Osteoblast (primary cell): ENCODE results near the gene KIFC1. TPM values are rescaled to one million over a fixed set of nuclear protein-coding genes. Genes with fewer than 3 reads are reported as not detected.
"Not testable (repeated sequence)": the region's sequence is repeated elsewhere in the genome, so short reads cannot be mapped to it uniquely, and the experiment has no call there.

ENCODE experiments used
- DNase-seq: peaks from one replicate; pipeline ENCODE4 v3.0.0; 2011; ENCODE audit warnings: low spot score, mixed read lengths; ENCODE audit not compliant: insufficient read length; ENCODE audit errors: missing footprints
- H2AFZ ChIP-seq: 2 replicates; pipeline ENCODE4 v1.6.0; 2011; ENCODE audit warnings: mild to moderate bottlenecking, low read length
- H3K27ac ChIP-seq: 2 replicates; pipeline ENCODE4 v1.5.1; 2011; ENCODE audit warnings: mild to moderate bottlenecking, low read depth, low read length, moderate library complexity
- H3K27me3 ChIP-seq: 2 replicates; pipeline ENCODE4 v1.6.0; 2012; ENCODE audit warnings: mild to moderate bottlenecking, control low read depth, inconsistent platforms, low read length, moderate library complexity; ENCODE audit not compliant: insufficient read depth
- H3K36me3 ChIP-seq: 2 replicates; pipeline ENCODE4 v1.5.1; 2011; ENCODE audit warnings: mild to moderate bottlenecking, low read length, control low read depth, moderate library complexity; ENCODE audit not compliant: insufficient read depth
- H3K4me1 ChIP-seq: 2 replicates; pipeline ENCODE4 v1.5.1; 2011; ENCODE audit warnings: mild to moderate bottlenecking, low read length, control low read depth, moderate library complexity; ENCODE audit not compliant: insufficient read depth
- H3K4me2 ChIP-seq: 2 replicates; pipeline ENCODE4 v1.6.0; 2011; ENCODE audit warnings: mild to moderate bottlenecking, low read length; ENCODE audit not compliant: insufficient read depth
- H3K4me3 ChIP-seq: fragments of 200-600 bp; sonication (generic); 3 replicates; pipeline ENCODE4 v1.5.1; 2012; ENCODE audit warnings: mild to moderate bottlenecking, low read length, inconsistent platforms; ENCODE audit not compliant: insufficient read depth
- H3K79me2 ChIP-seq: 2 replicates; pipeline ENCODE4 v1.6.0; 2012; ENCODE audit warnings: mild to moderate bottlenecking, low read length, control low read depth, inconsistent platforms; ENCODE audit not compliant: insufficient read depth
- H3K9me3 ChIP-seq: 2 replicates; pipeline ENCODE4 v1.5.1; 2011; ENCODE audit warnings: low read depth, low read length, control low read depth
- H4K20me1 ChIP-seq: 2 replicates; pipeline ENCODE4 v1.6.0; 2012; ENCODE audit warnings: mild to moderate bottlenecking, low read length, control low read depth; ENCODE audit not compliant: insufficient read depth
- total RNA-seq: library from RNA; depleted of rRNA; stranded (reverse); fragments of >200 nt; gene quantifications from 2 replicates; pipeline ENCODE4 v1.2.3, GENCODE V29; 2012
- TF ChIP-seq, protein P1 (sequence below): IDR thresholded peaks from 2 replicates; pipeline ENCODE4 v1.5.1; 2011; ENCODE audit warnings: mild to moderate bottlenecking, low read depth, low read length, moderate library complexity; ENCODE audit errors: extremely low read depth

KIFC1 gene
- total RNA-seq, 1 donor, result 4.0 TPM

DNA sequence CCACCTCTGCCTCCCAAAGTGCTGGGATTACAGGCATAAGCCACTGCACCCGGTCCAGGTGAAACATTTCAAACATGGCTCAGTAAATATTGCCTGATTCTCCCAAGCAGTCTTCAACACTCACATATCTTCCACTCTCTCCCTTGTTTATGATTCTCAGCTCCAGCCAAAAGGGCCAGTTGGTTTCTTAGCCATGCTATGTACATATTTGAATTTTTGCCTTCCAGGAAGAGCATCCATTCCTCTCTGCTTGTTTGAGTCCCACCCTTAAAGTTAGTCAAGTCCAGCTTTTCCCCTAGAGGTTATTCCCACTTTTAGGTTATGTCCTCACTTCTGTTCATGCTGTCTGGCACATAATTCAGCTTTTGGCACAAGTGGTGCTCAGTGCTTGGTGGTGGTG is 5.9 kb downstream of the KIFC1 start:
- no peaks in the 10 kb centered on the region for H4K20me1 ChIP-seq
- no peak overlapping the region for H3K4me3 ChIP-seq
- H3K4me1 ChIP-seq, result peaks cover 20% of the 10 kb centered on the region
- no peaks in the 10 kb centered on the region for H3K27me3 ChIP-seq
- H3K79me2 ChIP-seq, result peaks cover 73% of the 10 kb centered on the region
- DNase-seq, result peak; percentile 34
- H3K27ac ChIP-seq, result no peak overlapping the region
- no peaks in the 10 kb centered on the region for H3K9me3 ChIP-seq
- peak overlapping the region; percentile 26 for H2AFZ ChIP-seq
- TF ChIP-seq, protein P1, sequence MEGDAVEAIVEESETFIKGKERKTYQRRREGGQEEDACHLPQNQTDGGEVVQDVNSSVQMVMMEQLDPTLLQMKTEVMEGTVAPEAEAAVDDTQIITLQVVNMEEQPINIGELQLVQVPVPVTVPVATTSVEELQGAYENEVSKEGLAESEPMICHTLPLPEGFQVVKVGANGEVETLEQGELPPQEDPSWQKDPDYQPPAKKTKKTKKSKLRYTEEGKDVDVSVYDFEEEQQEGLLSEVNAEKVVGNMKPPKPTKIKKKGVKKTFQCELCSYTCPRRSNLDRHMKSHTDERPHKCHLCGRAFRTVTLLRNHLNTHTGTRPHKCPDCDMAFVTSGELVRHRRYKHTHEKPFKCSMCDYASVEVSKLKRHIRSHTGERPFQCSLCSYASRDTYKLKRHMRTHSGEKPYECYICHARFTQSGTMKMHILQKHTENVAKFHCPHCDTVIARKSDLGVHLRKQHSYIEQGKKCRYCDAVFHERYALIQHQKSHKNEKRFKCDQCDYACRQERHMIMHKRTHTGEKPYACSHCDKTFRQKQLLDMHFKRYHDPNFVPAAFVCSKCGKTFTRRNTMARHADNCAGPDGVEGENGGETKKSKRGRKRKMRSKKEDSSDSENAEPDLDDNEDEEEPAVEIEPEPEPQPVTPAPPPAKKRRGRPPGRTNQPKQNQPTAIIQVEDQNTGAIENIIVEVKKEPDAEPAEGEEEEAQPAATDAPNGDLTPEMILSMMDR, result no peak
- H3K36me3 ChIP-seq, result peaks cover 17% of the 10 kb centered on the region
- H3K4me2 ChIP-seq, result no peak overlapping the region

DNA sequence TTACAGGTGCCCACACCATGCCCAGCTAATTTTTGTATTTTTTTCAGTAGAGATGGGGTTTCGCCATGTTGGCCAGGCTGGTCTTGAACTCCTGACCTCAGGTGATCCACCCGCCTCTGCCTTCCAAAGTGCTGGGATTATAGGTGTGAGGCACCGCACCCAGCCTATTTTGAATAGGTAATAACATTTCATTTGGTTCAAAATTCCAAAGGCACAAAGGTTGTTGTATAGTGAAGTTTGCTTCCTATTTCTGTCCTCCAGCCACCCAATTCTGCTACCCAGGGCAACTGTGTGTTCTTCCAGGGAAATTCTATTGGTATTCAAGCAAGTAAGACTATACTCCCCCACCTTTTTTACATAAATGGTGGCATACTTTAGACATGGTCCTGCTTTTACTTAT is 7.0 kb downstream of the KIFC1 start:
- H4K20me1 ChIP-seq, H3K4me2 ChIP-seq, H3K4me3 ChIP-seq, H3K27ac ChIP-seq, H3K27me3 ChIP-seq, H3K9me3 ChIP-seq: not testable (repeated sequence)
- Histone ChIP-seq H3K4me1 (peaks cover 11% of the 10 kb centered on the region), H3K79me2 (peaks cover 62% of the 10 kb centered on the region), H3K36me3 (peaks cover 28% of the 10 kb centered on the region), H2AFZ (peak overlapping the region; percentile 50)
- DNase-seq, result peak; percentile 1

DNA sequence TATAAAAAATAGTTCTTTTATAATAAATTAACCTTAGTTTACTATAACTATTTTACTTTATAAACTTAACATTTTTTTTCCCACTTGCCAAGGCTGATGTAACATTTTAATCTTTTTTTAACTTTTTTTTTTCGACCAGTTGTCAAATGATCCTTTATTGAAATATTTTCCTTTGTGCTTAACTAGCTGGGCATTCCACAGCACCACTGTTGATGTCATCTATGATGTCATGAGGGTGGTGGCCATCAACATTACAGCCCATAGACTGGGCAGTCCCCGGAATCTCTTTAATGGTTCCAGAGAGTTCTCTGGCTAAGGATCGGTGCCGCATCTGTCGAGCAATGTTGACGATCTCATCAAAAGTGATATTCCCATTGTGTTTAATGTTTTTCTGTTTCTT is 8.3 kb downstream of the KIFC1 start:
- Histone ChIP-seq H3K36me3 (peaks cover 41% of the 10 kb centered on the region), H3K79me2 (peaks cover 53% of the 10 kb centered on the region)
- H2AFZ ChIP-seq, H3K4me1 ChIP-seq, H3K27me3 ChIP-seq, H3K27ac ChIP-seq, H3K9me3 ChIP-seq, H3K4me2 ChIP-seq, DNase-seq, H3K4me3 ChIP-seq, H4K20me1 ChIP-seq: not testable (repeated sequence)

DNA sequence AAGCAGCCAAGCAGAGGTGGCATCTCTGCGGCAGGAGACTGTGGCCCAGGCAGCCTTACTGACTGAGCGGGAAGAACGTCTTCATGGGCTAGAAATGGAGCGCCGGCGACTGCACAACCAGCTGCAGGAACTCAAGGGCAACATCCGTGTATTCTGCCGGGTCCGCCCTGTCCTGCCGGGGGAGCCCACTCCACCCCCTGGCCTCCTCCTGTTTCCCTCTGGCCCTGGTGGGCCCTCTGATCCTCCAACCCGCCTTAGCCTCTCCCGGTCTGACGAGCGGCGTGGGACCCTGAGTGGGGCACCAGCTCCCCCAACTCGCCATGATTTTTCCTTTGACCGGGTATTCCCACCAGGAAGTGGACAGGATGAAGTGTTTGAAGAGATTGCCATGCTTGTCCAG is 13.3 kb downstream of the KIFC1 start:
- H3K27ac ChIP-seq, result no peak overlapping the region
- no peak overlapping the region for H2AFZ ChIP-seq
- DNase-seq, result no peak
- TF ChIP-seq, protein P1, result no peak
- no peak overlapping the region for H3K4me3 ChIP-seq
- H3K79me2 ChIP-seq, result peaks cover 8% of the 10 kb centered on the region
- no peaks in the 10 kb centered on the region for H3K27me3 ChIP-seq
- peaks cover 4% of the 10 kb centered on the region for H3K4me1 ChIP-seq
- H3K36me3 ChIP-seq, result peaks cover 55% of the 10 kb centered on the region
- no peaks in the 10 kb centered on the region for H3K9me3 ChIP-seq
- H3K4me2 ChIP-seq, result no peak overlapping the region
- H4K20me1 ChIP-seq, result no peaks in the 10 kb centered on the region

DNA sequence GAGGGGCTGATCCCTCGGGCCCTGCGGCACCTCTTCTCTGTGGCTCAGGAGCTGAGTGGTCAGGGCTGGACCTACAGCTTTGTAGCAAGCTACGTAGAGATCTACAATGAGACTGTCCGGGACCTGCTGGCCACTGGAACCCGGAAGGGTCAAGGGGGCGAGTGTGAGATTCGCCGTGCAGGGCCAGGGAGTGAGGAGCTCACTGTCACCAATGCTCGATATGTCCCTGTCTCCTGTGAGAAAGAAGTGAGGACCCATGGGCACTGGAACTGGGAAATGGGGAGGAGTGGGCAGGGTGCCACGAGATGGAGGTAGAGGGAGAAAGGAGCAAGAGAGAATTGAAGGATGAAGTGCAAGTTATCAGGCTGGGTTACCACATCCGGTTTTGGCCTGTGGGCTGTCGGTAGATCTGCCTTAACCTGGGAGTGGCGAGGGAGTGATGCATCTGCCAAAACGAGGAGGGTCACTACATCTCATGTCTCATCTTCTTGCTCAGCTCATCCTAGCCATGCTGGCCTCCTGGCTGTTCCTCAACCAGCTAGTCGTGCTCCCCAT is 13.8 kb downstream of the KIFC1 start:
- Histone ChIP-seq H3K4me3 (no peak overlapping the region), H3K79me2 (peaks cover 6% of the 10 kb centered on the region)

More for the DNA sequence above, 13.8 kb downstream of the KIFC1 start:
- TF ChIP-seq, protein P1, result no peak
- Histone ChIP-seq H4K20me1 (no peaks in the 10 kb centered on the region), H3K4me1 (peaks cover 5% of the 10 kb centered on the region), H3K27me3 (no peaks in the 10 kb centered on the region), H3K27ac (no peak overlapping the region), H3K36me3 (peaks cover 55% of the 10 kb centered on the region), H3K4me2 (no peak overlapping the region), H2AFZ (no peak overlapping the region), H3K9me3 (no peaks in the 10 kb centered on the region)
- peak; percentile 35 for DNase-seq
